WTC11 (cell line): ENCODE results near the gene HEBP1.

Experiments
- CREM ChIP-seq: sonication (generic); formaldehyde crosslinking; IDR thresholded peaks from 2 replicates; pipeline ENCODE4 v1.8.1; 2022; ENCODE audit warnings: mild to moderate bottlenecking, missing genetic modification reagents, moderate library complexity
- FOXJ3 ChIP-seq: sonication (generic); formaldehyde crosslinking; IDR thresholded peaks from 2 replicates; pipeline ENCODE4 v1.9.0; 2021; ENCODE audit warnings: missing genetic modification reagents, mild to moderate bottlenecking, borderline replicate concordance
- GTF2I ChIP-seq: fragments of 250-450 bp; sonication (Bioruptor Pico); conservative IDR thresholded peaks from 2 replicates; pipeline ENCODE4 v1.4.0; 2021; ENCODE audit warnings: mild to moderate bottlenecking
- NR3C1 ChIP-seq: sonication (generic); formaldehyde crosslinking; conservative IDR thresholded peaks from 2 replicates; pipeline ENCODE4 v1.8.1; 2023; ENCODE audit warnings: low read depth, mild to moderate bottlenecking, missing genetic modification reagents
- RELA ChIP-seq: sonication (generic); formaldehyde crosslinking; IDR thresholded peaks from 2 replicates; pipeline ENCODE4 v1.8.1; 2022; ENCODE audit warnings: missing genetic modification reagents, mild to moderate bottlenecking, borderline replicate concordance
- SMAD3 ChIP-seq: sonication (generic); formaldehyde crosslinking; IDR thresholded peaks from 2 replicates; pipeline ENCODE4 v1.8.0; 2022; ENCODE audit warnings: missing genetic modification reagents, mild to moderate bottlenecking, borderline replicate concordance
- SMAD4 ChIP-seq: sonication (generic); formaldehyde crosslinking; IDR thresholded peaks from 2 replicates; pipeline ENCODE4 v1.8.0; 2022; ENCODE audit warnings: mild to moderate bottlenecking, missing genetic modification reagents
- SP1 ChIP-seq: sonication (generic); formaldehyde crosslinking; conservative IDR thresholded peaks from 2 replicates; pipeline ENCODE4 v1.8.1; 2022; ENCODE audit warnings: missing genetic modification reagents
- TP53 ChIP-seq: sonication (generic); formaldehyde crosslinking; IDR thresholded peaks from 2 replicates; pipeline ENCODE4 v1.8.1; 2023; ENCODE audit warnings: mild to moderate bottlenecking, missing genetic modification reagents
- ZNF671 ChIP-seq: fragments of 250-450 bp; sonication (Bioruptor Pico); IDR thresholded peaks from 2 replicates; pipeline ENCODE4 v1.8.0; 2021; ENCODE audit warnings: mild to moderate bottlenecking
- TF ChIP-seq, protein P1 (sequence below): sonication (generic); formaldehyde crosslinking; IDR thresholded peaks from 2 replicates; pipeline ENCODE4 v1.8.1; 2022; ENCODE audit warnings: missing genetic modification reagents, borderline replicate concordance
- TF ChIP-seq, protein P2 (sequence below): sonication (generic); formaldehyde crosslinking; IDR thresholded peaks from 2 replicates; pipeline ENCODE4 v1.8.0; 2022; ENCODE audit warnings: mild to moderate bottlenecking, missing genetic modification reagents
- TF ChIP-seq, protein P3 (sequence below): fragments of 200-600 bp; IDR thresholded peaks from 2 replicates; pipeline ENCODE4 v1.8.0; 2022; ENCODE audit warnings: antibody characterized with exemption
- TF ChIP-seq, protein P4 (sequence below): sonication (generic); formaldehyde crosslinking; IDR thresholded peaks from 2 replicates; pipeline ENCODE4 v1.8.0; 2022; ENCODE audit warnings: mild to moderate bottlenecking, missing genetic modification reagents

DNA sequence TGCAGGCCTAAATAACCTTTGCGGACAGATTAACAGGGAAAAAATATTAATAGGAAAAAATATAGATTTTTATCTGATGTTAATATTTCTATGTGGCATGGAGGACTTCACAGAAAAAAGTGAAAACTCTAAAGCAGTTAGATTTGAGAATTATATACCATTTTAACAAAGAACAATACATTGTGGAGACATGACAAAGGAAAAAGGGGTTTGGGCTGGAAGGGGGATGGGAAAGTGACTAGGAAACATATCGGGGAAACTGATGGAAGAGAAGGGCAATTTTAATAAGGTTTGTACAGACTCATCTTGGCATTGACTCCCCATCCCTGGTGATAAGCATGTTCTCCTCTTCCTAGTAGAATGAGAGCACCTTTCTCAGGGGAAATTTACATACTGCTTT is 27.0 kb downstream of the HEBP1 start:
- TF ChIP-seq, protein P1, sequence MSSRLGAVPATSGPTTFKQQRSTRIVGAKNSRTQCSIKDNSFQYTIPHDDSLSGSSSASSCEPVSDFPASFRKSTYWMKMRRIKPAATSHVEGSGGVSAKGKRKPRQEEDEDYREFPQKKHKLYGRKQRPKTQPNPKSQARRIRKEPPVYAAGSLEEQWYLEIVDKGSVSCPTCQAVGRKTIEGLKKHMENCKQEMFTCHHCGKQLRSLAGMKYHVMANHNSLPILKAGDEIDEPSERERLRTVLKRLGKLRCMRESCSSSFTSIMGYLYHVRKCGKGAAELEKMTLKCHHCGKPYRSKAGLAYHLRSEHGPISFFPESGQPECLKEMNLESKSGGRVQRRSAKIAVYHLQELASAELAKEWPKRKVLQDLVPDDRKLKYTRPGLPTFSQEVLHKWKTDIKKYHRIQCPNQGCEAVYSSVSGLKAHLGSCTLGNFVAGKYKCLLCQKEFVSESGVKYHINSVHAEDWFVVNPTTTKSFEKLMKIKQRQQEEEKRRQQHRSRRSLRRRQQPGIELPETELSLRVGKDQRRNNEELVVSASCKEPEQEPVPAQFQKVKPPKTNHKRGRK (CRISPR knock-in tag): no peak
- TF ChIP-seq RELA (no peak), ZNF671 (no peak), GTF2I (CRISPR knock-in tag) (no peak), SMAD4 (no peak), SMAD3 (CRISPR knock-in tag) (no peak), FOXJ3 (CRISPR knock-in tag) (no peak), CREM (CRISPR knock-in tag) (no peak), TP53 (CRISPR knock-in tag) (no peak), SP1 (CRISPR knock-in tag) (no peak), NR3C1 (no peak)
- TF ChIP-seq, protein P2, sequence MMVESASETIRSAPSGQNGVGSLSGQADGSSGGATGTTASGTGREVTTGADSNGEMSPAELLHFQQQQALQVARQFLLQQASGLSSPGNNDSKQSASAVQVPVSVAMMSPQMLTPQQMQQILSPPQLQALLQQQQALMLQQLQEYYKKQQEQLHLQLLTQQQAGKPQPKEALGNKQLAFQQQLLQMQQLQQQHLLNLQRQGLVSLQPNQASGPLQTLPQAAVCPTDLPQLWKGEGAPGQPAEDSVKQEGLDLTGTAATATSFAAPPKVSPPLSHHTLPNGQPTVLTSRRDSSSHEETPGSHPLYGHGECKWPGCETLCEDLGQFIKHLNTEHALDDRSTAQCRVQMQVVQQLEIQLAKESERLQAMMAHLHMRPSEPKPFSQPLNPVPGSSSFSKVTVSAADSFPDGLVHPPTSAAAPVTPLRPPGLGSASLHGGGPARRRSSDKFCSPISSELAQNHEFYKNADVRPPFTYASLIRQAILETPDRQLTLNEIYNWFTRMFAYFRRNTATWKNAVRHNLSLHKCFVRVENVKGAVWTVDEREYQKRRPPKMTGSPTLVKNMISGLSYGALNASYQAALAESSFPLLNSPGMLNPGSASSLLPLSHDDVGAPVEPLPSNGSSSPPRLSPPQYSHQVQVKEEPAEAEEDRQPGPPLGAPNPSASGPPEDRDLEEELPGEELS: no peak
- TF ChIP-seq, protein P3, sequence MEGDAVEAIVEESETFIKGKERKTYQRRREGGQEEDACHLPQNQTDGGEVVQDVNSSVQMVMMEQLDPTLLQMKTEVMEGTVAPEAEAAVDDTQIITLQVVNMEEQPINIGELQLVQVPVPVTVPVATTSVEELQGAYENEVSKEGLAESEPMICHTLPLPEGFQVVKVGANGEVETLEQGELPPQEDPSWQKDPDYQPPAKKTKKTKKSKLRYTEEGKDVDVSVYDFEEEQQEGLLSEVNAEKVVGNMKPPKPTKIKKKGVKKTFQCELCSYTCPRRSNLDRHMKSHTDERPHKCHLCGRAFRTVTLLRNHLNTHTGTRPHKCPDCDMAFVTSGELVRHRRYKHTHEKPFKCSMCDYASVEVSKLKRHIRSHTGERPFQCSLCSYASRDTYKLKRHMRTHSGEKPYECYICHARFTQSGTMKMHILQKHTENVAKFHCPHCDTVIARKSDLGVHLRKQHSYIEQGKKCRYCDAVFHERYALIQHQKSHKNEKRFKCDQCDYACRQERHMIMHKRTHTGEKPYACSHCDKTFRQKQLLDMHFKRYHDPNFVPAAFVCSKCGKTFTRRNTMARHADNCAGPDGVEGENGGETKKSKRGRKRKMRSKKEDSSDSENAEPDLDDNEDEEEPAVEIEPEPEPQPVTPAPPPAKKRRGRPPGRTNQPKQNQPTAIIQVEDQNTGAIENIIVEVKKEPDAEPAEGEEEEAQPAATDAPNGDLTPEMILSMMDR: no peak
- TF ChIP-seq, protein P4, sequence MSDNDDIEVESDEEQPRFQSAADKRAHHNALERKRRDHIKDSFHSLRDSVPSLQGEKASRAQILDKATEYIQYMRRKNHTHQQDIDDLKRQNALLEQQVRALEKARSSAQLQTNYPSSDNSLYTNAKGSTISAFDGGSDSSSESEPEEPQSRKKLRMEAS (CRISPR knock-in tag): no peak
